GM13977 (cell line): ENCODE data around the gene KLC1.

Experiments
- DNase-seq: peaks from one replicate; pipeline ENCODE4 v3.0.0; 2012; ENCODE audit warnings: low spot score
- CTCF ChIP-seq: IDR thresholded peaks from 2 replicates; pipeline ENCODE4 v1.5.1; 2012; ENCODE audit warnings: mild to moderate bottlenecking, control low read depth; ENCODE audit not compliant: insufficient read depth; ENCODE audit errors: extremely low read depth, missing control alignments
- in situ Hi-C: fragments of 300-500 bp; cut with MboI; formaldehyde crosslinking; loops from one replicate; pipeline ENCODE4 v1.12.0; 2022; ENCODE audit warnings: low sequenced_read_pairs, low pct_unique_long_range_greater_than_20kb, mixed read lengths, inconsistent platforms; ENCODE audit not compliant: unreplicated experiment

The KLC1 gene

GRCh38 chr14:103656031-103656755 lies 27.2 kb downstream of the KLC1 start:
- in situ Hi-C loops, result no loop called here
- DNase-seq, result no peak
- TF ChIP-seq CTCF, result no peak

- in situ Hi-C loops, result no loop called here
- TF ChIP-seq CTCF, result no peak
- DNase-seq, result no peak
Measured at GRCh38 chr14:103656756-103657133, 27.7 kb downstream of the KLC1 start.

- in situ Hi-C loops, result no loop called here
- TF ChIP-seq CTCF, result no peak
Measured at GRCh38 chr14:103657471-103657870, 28.5 kb downstream of the KLC1 start.

GRCh38 chr14:103659631-103660030 lies 30.6 kb downstream of the KLC1 start:
- in situ Hi-C loops, result no loop called here
- DNase-seq, result no peak
- no peak for TF ChIP-seq CTCF

More at GRCh38 chr14:103657471-103657870, 28.5 kb downstream of the KLC1 start:
- no peak for DNase-seq

- in situ Hi-C loops, result no loop called here
- no peak for TF ChIP-seq CTCF
- no peak for DNase-seq
Measured at GRCh38 chr14:103662029-103662428, 33.0 kb downstream of the KLC1 start.

- TF ChIP-seq CTCF, result no peak
- in situ Hi-C loops, result no loop called here
- DNase-seq, result no peak
Measured at GRCh38 chr14:103662591-103662990, 33.6 kb downstream of the KLC1 start.
